ENCODE data around the gene PRKAG1. TPM values are rescaled to one million over a fixed set of nuclear protein-coding genes. Genes with fewer than 3 reads are reported as not detected.
A peak's percentile ranks its signal among the peaks of the same experiment; 100 is the strongest.

Gene PRKAG1
- total RNA-seq, 1 donor from 2014 or later: 68.5 TPM

DNA sequence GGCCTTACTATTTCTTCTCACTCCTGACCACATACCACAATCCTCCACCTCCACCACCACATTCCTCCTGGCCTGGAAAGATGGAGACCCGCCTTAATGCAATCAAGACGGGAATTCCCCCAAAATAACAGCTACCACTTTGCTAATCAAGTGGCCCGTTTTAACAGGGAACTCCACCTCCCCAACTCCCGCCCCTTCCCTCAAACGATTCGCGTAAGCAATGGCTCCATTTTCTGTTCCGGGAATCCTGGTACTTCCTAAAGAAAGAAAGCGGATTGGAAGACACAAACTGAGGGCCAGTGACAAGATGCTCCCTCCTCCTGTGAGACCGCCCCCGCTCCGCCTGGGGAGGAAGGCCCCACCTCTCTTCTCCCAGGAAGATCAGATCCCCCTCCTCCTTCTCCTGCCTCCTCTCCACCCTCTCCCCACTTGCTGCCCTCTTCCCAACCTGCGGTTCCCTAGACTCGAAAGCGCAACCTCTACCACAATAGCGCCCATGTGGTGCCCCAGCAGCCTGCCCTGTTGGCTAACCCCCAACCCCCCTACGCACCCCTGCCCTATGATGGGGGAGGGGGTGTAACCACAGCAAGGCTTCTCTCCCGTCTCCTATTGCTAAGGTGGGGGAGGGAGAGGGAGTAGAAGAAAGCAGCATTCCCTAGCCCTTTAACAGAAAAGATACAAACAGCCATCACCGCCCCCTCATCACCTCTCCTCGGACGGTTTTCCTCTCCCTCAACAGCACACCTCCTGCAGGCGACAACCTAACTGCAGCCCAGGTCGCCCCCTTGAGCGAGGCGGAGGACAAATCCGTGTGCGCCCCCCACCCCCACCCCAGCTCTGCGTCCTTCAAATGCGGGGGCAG lies 62.1 kb downstream of the PRKAG1 start:
- Histone ChIP-seq H3K36me3 (ENCODE audit: control insufficient read depth, insufficient read depth, low read length) (peaks cover 6% of the 10 kb centered on the region), H3K27me3 (ENCODE audit: control insufficient read depth, insufficient read depth, low read length) (no peaks in the 10 kb centered on the region), H3K4me3 (ENCODE audit: low read depth, low read length) (peak overlapping the region; percentile 96)
- peak; percentile 95 for DNase-seq (ENCODE audit: low read depth)
- TF ChIP-seq, protein P1, sequence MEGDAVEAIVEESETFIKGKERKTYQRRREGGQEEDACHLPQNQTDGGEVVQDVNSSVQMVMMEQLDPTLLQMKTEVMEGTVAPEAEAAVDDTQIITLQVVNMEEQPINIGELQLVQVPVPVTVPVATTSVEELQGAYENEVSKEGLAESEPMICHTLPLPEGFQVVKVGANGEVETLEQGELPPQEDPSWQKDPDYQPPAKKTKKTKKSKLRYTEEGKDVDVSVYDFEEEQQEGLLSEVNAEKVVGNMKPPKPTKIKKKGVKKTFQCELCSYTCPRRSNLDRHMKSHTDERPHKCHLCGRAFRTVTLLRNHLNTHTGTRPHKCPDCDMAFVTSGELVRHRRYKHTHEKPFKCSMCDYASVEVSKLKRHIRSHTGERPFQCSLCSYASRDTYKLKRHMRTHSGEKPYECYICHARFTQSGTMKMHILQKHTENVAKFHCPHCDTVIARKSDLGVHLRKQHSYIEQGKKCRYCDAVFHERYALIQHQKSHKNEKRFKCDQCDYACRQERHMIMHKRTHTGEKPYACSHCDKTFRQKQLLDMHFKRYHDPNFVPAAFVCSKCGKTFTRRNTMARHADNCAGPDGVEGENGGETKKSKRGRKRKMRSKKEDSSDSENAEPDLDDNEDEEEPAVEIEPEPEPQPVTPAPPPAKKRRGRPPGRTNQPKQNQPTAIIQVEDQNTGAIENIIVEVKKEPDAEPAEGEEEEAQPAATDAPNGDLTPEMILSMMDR (IDR thresholded peaks at IDR 0.05; ENCODE audit: insufficient read depth, low read length, poor library complexity, severe bottlenecking): peak; percentile 12

DNA sequence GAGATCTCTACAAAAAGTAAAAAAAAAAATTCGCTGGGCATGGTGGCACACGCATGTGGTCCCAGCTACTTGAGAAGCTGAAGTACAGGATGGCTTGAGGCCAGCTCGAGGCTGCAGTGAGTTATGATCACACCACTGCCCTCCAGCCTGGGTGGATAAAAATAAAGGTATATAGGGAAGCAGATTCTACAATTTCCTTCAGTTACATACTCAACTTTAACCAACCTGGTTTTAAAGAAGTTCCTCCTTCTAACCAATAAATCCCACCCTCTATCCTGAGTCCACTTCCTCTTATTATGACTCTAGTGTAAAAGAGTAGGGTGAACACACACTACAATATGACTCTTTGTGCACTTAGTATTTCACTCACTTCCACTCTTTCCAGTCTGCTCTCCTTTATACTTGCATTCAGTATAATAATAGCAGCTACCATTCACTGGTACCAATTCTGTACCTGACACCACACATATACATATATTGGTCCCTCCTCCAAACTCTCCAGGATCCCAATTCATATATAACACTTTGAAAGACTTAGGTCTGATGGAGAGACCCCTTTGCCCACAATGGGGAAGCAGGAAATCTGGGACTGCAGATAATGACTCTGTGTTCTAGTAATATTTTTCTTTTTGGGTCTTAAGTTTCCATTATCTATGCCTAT lies 63.6 kb downstream of the PRKAG1 start:
- Histone ChIP-seq H3K27me3 (ENCODE audit: control insufficient read depth, insufficient read depth, low read length) (no peaks in the 10 kb centered on the region), H3K4me3 (ENCODE audit: low read depth, low read length) (no peak overlapping the region), H3K36me3 (ENCODE audit: control insufficient read depth, insufficient read depth, low read length) (peaks cover 6% of the 10 kb centered on the region)
- no peak for DNase-seq (ENCODE audit: low read depth)
- TF ChIP-seq, protein P1 (IDR thresholded peaks at IDR 0.05; ENCODE audit: insufficient read depth, low read length, poor library complexity, severe bottlenecking): no peak

DNA sequence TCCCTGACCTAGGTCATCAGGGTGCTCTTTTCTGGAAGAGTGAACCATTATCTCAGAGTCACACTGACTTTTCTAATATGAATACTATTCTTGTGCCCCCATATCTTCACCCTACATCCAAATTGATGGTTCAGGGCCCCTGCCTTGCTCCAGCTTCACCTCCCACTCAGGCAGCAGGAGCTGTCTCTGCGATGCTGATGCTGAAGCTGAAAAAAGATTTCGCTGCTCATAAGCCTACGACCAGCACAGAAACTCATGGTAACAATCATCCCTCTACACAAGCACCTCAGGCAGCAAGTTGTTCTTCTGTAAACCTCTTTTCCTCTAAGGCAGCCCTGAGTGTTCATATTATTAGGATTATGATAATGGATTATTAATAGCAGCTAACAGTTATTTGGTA lies 64.5 kb downstream of the PRKAG1 start:
- Histone ChIP-seq H3K27me3 (ENCODE audit: control insufficient read depth, insufficient read depth, low read length) (no peaks in the 10 kb centered on the region), H3K36me3 (ENCODE audit: control insufficient read depth, insufficient read depth, low read length) (peaks cover 6% of the 10 kb centered on the region), H3K4me3 (ENCODE audit: low read depth, low read length) (no peak overlapping the region)
- TF ChIP-seq, protein P1 (IDR thresholded peaks at IDR 0.05; ENCODE audit: insufficient read depth, low read length, poor library complexity, severe bottlenecking): no peak
- no peak for DNase-seq (ENCODE audit: low read depth)

DNA sequence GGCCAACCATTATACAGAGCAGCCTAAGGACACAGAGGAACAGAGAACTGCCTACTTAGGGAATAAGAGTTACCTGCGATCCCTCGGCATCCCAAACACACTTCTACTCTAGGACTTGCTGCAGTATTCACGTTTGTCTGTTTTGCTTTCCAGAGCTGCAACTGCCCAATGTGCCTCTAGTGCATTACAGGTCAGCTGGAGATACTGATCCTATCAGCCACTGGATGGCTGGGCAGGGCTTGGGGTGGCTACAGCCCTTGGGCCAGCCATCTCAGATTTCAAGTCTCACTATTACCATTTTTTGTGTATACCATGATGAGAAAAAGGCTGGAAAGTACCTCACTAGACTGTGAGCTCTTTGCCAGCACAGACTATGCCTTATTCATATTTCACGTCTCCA lies 65.9 kb downstream of the PRKAG1 start:
- no peak overlapping the region for H3K4me3 ChIP-seq (ENCODE audit: low read depth, low read length)

More for the DNA sequence above, 65.9 kb downstream of the PRKAG1 start:
- peaks cover 6% of the 10 kb centered on the region for H3K36me3 ChIP-seq (ENCODE audit: control insufficient read depth, insufficient read depth, low read length)
- DNase-seq (ENCODE audit: low read depth): no peak
- TF ChIP-seq, protein P1 (IDR thresholded peaks at IDR 0.05; ENCODE audit: insufficient read depth, low read length, poor library complexity, severe bottlenecking): no peak
- H3K27me3 ChIP-seq (ENCODE audit: control insufficient read depth, insufficient read depth, low read length): no peaks in the 10 kb centered on the region

Other genes starting within 250 kb of the PRKAG1 start
- gene ADCY6, start 229.7 kb downstream of the PRKAG1 start, total RNA-seq: 24.3 and 26.2 TPM in 2 replicates
- gene CACNB3, start 200.3 kb downstream of the PRKAG1 start, total RNA-seq: 24.5 and 25.4 TPM in 2 replicates
- 64.1 and 65.1 TPM in 2 replicates for gene DDX23, start 166.6 kb downstream of the PRKAG1 start, total RNA-seq
- 9.9 and 10.7 TPM in 2 replicates for gene RND1, start 152.9 kb downstream of the PRKAG1 start, total RNA-seq
- gene FKBP11, start 93.3 kb downstream of the PRKAG1 start, total RNA-seq: 12.4 and 14.8 TPM in 2 replicates
- gene ARF3, start 61.3 kb downstream of the PRKAG1 start, total RNA-seq: 77.9 and 101 TPM in 2 replicates
- gene WNT10B, start 47.0 kb downstream of the PRKAG1 start, total RNA-seq: not detected in 2 replicates
- gene WNT1, start 40.5 kb downstream of the PRKAG1 start, total RNA-seq: not detected in 2 replicates
- 0.13 and 0.34 TPM in 2 replicates for gene DDN, start 19.4 kb downstream of the PRKAG1 start, total RNA-seq
- gene KMT2D, start 42.0 kb upstream of the PRKAG1 start, total RNA-seq: 68.9 and 71.8 TPM in 2 replicates
- gene RHEBL1, start 51.2 kb upstream of the PRKAG1 start, total RNA-seq: 3.8 and 5.1 TPM in 2 replicates
- 0.04 TPM in 1 of 2 replicates, not detected in the other for gene DHH, start 76.0 kb upstream of the PRKAG1 start, total RNA-seq
- 67.9 and 74.3 TPM in 2 replicates for gene LMBR1L, start 92.1 kb upstream of the PRKAG1 start, total RNA-seq
- 739 and 794 TPM in 2 replicates for gene TUBA1B, start 112.6 kb upstream of the PRKAG1 start, total RNA-seq
- gene TUBA1A, start 170.3 kb upstream of the PRKAG1 start, total RNA-seq: 883 and 997 TPM in 2 replicates
- 544 and 682 TPM in 2 replicates for gene TUBA1C, start 246.3 kb upstream of the PRKAG1 start, total RNA-seq